ENCODE results near the gene WDR7.
A peak's percentile ranks its signal among the peaks of the same experiment; 100 is the strongest.

The WDR7 gene

DNA sequence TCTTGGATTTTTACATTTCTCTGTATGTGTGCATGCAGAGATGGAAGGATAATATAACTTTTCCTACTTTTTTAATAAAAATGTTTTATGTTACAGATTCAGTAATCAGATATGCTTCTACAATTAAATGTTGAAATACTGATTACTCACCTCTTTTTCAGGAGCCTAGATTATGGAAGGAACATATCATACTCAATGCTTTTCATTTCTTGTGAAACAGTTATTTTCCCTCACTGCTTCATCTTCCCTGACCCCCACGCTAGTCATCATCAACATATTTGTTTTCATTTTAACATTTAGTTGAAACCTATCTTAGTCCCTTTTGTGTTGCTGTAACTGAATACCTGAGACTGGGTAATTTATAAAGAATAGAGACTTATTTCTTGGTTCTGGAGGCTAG is 190.7 kb downstream of the WDR7 start:
- DNase-seq (ENCODE audit: low read depth), result no peak
- TF ChIP-seq, protein P1, sequence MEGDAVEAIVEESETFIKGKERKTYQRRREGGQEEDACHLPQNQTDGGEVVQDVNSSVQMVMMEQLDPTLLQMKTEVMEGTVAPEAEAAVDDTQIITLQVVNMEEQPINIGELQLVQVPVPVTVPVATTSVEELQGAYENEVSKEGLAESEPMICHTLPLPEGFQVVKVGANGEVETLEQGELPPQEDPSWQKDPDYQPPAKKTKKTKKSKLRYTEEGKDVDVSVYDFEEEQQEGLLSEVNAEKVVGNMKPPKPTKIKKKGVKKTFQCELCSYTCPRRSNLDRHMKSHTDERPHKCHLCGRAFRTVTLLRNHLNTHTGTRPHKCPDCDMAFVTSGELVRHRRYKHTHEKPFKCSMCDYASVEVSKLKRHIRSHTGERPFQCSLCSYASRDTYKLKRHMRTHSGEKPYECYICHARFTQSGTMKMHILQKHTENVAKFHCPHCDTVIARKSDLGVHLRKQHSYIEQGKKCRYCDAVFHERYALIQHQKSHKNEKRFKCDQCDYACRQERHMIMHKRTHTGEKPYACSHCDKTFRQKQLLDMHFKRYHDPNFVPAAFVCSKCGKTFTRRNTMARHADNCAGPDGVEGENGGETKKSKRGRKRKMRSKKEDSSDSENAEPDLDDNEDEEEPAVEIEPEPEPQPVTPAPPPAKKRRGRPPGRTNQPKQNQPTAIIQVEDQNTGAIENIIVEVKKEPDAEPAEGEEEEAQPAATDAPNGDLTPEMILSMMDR (conservative IDR thresholded peaks at IDR 0.05; ENCODE audit: low read length), result no peak
- H3K4me3 ChIP-seq (ENCODE audit: low read length), result no peak overlapping the region

DNA sequence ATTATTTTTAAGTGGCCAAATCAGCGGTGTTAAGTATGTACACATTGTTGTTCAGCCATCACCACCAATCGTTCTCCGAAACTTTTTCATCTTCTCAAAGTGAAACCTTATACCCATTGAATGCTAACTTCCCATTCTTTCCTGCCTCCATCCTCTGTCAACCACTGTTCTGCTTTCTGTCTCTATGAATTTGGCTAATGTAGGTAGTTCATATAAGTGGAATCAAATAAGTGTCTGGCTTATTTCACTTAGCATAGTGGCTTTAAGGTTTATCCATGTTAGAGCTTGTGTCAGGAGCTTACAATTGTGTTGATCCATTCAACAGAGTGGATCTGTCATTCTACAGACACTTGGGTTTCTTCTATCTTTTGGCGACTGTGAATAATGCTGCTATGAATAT is 192.1 kb downstream of the WDR7 start:
- TF ChIP-seq, protein P1 (conservative IDR thresholded peaks at IDR 0.05; ENCODE audit: low read length), result no peak
- no peak overlapping the region for H3K4me3 ChIP-seq (ENCODE audit: low read length)
- DNase-seq (ENCODE audit: low read depth), result no peak

DNA sequence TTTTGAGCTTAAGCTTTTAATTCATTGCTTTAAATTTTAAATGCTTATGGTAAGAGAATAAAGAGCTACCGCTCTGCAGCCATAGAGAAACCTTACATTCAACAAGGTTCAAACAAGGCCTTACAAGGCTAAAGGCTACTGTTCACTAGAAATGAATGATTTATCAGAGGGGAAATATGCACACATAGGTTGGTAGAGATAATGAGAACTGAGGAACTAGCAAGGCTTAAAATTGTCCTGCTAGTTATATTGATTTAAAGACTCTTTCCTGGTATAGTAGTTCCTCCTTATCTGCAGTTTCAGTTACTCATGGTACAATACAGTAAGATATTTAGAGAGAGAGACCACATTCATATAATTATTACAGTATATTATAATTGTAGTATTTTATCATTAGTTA is 193.4 kb downstream of the WDR7 start:
- TF ChIP-seq, protein P1 (conservative IDR thresholded peaks at IDR 0.05; ENCODE audit: low read length), result no peak
- DNase-seq (ENCODE audit: low read depth), result no peak
- no peak overlapping the region for H3K4me3 ChIP-seq (ENCODE audit: low read length)

DNA sequence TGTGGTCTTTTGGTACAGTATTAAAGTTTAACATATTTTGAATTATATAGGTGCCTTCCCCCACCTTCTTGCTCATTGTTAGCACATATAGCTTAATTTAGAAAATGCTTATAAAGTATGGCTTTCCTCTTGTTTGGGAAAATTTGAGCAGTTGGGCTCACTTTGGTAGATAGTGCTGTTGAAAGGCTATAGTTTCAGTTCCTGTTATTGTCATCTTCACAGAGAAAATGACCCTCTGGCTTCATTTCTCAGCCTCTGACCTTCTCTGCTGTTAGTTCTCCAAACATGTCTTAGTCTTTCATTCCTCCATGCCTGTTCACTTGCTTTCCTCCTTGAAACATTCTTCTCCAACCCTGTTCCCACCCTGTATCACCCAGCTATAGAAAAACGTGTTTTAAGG is 200.6 kb downstream of the WDR7 start:
- TF ChIP-seq, protein P1 (conservative IDR thresholded peaks at IDR 0.05; ENCODE audit: low read length), result no peak
- H3K4me3 ChIP-seq (ENCODE audit: low read length), result no peak overlapping the region
- no peak for DNase-seq (ENCODE audit: low read depth)

DNA sequence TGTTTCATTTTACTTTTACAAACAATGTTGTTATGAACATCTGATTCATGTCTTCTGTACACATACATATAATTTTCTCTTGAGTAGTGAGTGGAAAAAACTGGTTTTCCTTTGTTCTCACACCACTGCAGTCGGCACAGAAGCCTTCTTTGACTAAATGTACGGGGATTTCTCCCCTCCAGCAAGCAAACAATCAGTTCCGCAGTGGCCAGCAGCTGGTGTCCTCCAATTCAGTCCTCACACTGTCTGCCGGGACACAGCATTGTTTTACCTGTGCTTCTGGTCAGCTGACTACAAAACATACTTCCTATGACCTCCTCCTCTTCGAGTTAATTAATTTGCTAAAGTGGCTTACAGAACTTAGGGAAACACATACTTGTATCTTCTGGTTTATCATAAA is 202.8 kb downstream of the WDR7 start:
- H3K4me3 ChIP-seq (ENCODE audit: low read length), result no peak overlapping the region
- TF ChIP-seq, protein P1 (conservative IDR thresholded peaks at IDR 0.05; ENCODE audit: low read length), result no peak
- no peak for DNase-seq (ENCODE audit: low read depth)

DNA sequence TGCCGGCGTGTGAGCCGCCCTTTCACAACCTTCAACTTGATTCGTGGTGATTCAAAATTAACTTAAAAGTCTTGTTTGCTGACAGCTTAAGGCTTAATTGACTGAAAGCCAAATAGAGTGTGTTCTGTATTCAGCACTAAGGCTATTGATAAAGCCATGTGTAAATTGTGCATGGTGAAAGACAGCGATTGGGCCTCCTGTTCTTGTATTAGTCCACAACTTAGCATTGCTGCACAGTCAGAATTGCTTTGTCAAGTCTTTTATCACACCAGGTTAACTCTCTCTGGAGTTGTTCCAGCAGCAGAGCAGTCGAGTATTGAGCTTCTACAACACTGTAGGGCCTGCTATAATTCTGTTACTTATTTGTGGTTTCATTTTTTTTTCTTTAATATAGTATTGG is 210.1 kb downstream of the WDR7 start:
- TF ChIP-seq, protein P1 (conservative IDR thresholded peaks at IDR 0.05; ENCODE audit: low read length), result no peak
- no peak overlapping the region for H3K4me3 ChIP-seq (ENCODE audit: low read length)

DNA sequence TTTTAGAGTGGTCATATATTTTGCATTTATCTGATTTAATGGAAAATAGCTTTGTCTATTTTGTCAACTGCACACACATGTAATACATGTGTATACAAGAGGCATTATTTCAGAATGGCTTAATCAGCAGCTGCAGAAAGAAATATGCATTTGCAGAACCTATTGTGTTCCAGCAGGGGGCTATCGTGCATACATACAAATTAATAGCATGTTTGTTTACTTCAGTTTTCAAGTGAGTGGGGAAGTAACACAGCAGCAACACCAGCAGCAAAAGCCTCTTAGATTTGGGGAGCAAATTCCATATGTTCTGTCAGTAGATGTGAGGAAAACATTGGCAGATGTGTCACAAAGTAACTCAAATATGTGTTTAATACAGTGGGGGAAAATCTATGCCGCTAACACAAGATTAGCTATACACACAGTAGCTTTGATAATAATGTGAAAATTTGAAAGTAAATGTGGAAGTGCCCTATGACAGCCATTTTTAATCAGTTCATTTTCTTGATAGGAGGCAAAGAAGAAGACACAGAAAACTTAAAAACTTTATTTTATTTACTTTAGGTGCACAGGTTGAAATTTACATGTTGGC is 218.1 kb downstream of the WDR7 start:
- DNase-seq (ENCODE audit: low read depth), result peak; percentile 78
- no peak overlapping the region for H3K4me3 ChIP-seq (ENCODE audit: low read length)
- TF ChIP-seq, protein P1 (conservative IDR thresholded peaks at IDR 0.05; ENCODE audit: low read length), result peak; percentile 90

More for the DNA sequence above, 210.1 kb downstream of the WDR7 start:
- DNase-seq (ENCODE audit: low read depth), result no peak

Data from AG10803 (cell line).